GM18909 (cell line): ENCODE results near the gene FAIM2.
"Not testable (repeated sequence)": the region's sequence is repeated elsewhere in the genome, so short reads cannot be mapped to it uniquely, and the experiment has no call there.

ENCODE experiments used
- ATAC-seq: cut with Tn5 transposase; IDR thresholded peaks from one replicate; pipeline ENCODE4 v1.9.1; 2021; ENCODE audit warnings: mild to moderate bottlenecking; ENCODE audit not compliant: unreplicated experiment, poor library complexity

The FAIM2 gene

GRCh38 chr12:49868952-49869815, 34.5 kb downstream of the FAIM2 start:
- ATAC-seq, result no peak

DNA sequence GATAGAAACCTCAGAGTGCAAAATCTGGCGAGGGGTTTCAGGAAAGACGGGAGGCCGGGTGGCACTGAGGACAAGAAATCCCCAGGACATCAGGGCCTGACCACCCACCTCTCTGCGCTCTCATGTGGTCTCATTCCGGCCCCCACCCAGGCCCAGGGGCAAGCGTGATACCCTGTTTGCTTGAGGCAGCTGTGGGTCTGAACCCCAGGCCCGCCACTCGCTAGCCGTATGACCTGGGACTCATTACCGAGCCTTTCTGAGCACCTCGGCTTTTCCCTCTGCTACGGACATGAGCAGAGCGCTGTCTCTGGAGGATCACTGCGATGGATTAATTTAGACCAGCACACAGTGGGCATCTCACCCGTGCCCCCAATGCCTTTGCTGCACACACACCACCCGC, 35.3 kb downstream of the FAIM2 start:
- ATAC-seq, result no peak

- ATAC-seq, result no peak
These were observed 35.9 kb downstream of the FAIM2 start for GRCh38 chr12:49867570-49868341.

GRCh38 chr12:49866859-49867569, 36.7 kb downstream of the FAIM2 start:
- no peak for ATAC-seq

- ATAC-seq, result no peak
These were observed 37.9 kb downstream of the FAIM2 start for GRCh38 chr12:49865782-49866135.

DNA sequence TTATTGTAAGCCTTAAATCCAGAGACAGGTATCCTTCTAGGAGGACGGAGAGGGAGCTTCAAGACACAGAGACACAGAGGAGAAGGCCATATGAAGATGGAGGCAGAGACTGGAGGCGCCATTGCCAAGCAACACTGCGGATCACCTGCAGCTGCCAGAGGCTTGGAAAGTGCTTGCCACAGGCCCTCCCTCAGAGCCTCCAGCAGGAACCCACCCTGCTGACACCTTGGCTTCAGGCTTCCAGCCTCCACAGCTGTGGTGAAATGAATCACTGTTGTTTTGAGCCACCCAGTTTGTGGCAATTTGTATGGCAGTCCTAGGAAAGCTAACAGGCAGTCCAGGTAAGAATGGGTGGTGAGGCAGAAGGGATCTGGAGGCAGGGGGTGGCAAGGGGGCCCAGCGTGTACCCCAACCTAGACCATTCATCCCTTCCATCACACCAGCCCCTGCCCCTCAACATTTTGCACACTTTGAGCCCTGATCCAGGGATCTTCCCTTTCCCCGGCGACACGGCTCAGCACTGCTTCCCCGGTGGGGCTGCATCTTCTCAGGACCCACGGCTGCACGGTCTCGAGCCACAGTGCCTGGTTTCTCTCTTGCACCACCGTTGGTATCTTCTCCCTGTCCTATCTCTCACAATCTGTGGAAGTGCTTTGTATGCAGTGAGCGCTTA, 38.5 kb downstream of the FAIM2 start:
- ATAC-seq, result no peak

DNA sequence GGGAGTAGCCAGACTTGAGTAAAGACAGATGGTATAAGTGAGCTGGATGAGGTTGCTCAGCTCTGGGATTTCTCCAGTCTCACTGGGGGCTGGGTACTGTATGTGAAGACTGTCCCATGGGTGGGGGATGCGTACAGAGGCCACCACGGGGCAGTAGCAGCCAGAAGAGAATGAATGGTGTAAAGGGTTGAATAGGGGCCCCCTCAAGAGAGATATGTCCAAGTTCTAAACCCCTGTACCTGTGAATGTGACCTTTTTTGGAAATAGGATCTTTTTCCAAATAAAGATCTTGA, 39.0 kb downstream of the FAIM2 start:
- ATAC-seq, result no peak

DNA sequence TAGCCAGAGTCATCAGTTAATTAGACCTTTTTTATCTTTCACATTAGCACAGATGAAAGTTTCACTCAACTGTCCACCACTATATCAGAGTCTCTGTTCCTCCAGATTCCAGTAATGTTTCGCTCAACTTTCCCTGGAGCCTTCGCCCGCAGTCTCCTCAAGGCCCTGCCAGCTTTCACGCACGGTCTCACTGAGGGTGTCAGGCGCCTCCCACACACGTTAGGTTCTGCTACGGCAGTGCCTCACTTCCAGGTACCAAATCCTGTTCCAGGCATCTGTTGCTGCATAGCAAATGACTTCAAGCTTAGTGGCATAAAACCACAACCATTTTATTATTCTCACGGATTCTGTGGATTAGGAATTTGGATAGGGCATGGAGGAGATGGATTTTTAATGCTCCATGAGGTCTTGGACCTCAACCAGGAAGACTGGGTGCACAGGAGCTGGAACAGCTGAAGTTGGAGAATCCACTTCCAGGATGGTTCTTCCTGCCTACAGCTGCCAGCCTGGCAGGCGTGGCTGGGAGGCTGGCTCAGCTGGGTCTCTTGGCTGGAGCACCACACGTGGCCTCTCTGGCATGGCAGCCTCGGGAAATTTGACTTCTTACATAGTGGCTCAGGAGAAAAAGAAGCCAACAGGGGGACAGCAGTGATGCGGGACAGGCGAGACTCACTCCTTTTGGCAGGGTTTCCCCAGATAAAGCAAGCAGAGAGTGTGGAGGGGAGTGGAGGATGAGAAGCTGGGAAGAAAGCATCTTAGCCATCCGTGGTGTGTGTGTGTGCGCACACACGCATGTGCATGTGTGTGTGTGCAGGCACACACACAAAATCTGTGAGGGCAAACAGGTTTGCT, 39.5 kb downstream of the FAIM2 start:
- ATAC-seq, result no peak

DNA sequence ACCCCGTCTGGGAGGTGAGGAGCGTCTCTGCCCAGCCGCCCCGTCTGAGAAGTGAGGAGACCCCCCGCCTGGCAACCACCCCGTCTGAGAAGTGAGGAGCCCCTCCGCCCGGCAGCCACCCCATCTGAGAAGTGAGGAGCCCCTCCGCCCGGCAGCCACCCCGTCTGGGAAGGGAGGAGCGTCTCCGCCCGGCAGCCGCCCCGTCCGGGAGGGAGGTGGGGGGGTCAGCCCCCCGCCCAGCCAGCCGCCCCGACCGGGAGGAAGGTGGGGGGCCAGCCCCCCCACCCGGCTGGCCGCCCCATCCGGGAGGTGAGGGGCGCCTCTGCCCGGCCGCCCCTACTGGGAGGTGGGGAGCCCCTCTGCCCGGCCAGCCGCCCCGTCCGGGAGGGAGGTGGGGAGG, 42.8 kb downstream of the FAIM2 start:
- ATAC-seq, result not testable (repeated sequence)

- ATAC-seq, result not testable (repeated sequence)
These were observed 47.8 kb downstream of the FAIM2 start for GRCh38 chr12:49855890-49856289.

DNA sequence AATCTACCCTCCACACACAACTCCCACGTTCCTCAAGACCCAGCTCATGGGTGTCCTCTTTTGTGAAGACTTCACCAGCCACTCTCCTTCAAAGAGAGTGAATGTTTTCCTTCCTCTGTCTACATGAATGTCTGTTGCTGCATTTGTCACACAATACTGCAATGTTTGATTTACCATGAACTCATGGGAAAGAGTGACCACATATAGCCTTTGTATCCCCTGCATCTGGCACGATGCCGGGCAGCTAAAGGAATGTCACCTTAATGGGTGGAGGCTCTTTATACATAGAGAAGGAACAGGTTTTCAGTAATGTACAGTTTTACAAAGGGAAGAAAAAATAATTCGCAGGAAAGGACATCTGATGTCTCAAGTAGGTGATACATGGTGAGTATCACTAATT, 48.7 kb downstream of the FAIM2 start:
- no peak for ATAC-seq

DNA sequence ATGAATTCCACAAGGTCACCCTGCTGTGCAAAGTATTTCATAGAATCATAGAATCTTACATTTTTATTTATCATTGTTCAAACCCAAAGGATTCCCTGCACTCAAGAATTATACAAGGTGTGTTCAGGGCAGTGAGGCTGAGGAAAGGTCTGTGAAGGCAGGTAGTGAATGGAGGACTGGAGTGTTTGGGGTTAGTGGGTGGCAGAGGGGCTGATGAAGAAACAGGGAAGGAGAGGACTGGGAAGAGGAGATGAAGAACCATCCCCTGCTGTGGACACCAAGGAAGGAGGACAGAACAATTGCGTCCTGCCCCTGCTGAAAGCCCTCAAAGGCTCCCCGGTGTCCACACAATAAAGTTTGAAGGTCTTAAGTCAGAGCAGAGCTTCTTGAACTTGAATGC, 50.0 kb downstream of the FAIM2 start:
- ATAC-seq, result no peak

DNA sequence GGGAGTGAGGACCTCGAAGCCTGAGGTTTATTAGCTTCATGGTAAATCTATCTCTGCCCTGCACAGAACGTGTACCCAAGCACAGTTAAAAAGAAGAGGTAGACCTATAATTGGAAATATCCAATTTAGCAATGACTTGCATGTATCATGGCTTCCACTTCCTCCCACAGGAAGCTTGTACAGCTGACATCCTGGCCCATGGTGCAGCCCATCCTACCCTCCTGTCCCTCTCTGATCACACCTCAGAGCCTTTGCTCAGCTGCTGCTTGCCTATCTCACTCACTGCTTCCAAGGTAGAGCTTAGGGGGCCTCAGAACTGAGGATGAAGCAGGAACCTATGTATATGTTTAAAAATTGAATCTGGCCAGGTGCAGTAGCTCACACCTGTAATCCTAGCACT, 56.5 kb downstream of the FAIM2 start:
- no peak for ATAC-seq

- no peak for ATAC-seq
These were observed 57.7 kb downstream of the FAIM2 start for GRCh38 chr12:49846032-49846431.

DNA sequence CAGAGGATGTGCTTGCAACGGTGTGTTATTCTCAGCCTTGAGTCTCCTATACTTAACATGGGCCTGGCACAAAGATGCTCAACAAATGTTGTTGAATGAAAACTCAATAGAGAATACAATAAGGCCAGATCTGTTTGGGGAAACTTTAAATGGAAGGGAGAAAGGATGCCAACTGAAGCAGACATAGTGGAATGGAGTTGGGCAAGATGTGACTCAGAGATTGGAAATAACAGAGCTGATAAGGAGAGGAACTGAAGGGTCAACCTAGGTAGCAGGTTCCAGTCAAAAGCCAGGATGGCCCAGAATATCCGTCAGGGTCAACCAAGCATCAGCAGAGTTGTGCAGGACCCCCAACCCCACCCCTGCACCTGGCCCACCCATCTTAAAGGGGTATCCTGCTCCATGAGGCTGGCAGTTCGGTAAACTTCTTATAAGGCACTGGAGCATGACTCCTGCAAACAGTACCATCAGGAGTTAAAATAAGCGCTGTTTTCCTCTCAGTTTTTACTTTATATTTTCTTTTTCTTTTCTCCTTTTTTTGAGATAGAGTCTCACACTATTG, 59.7 kb downstream of the FAIM2 start:
- ATAC-seq, result no peak

DNA sequence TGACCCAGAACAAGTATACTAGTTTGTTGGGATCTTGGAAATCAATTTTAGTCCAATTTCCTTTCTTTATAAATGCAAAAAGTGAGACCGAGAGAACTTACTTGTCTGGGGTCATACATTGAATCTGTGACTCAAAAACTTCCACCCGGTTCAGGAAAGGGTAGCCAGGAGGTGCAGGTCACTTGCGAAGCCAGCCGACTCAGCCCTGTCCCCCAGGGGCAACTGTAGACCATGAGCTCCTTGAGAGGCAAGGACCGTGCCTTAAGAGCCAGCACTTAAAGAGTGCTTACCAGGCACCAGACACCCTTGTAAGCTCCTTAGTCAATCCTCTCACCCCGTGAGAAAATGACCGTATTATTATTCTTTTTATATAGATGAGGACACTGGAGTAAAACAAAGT, 60.3 kb downstream of the FAIM2 start:
- ATAC-seq, result no peak

GRCh38 chr12:49842519-49843352, 61.0 kb downstream of the FAIM2 start, which contains the start of gene BCDIN3D:
TSS of gene BCDIN3D (minus strand) at chr12:49843106. CDS start at chr12:49843087, 19 bp downstream.
- peak; percentile 88 for ATAC-seq

- no peak for ATAC-seq
These were observed 64.6 kb downstream of the FAIM2 start for GRCh38 chr12:49838973-49839633.
